Measurements from ENCODE around the gene AAR2. TPM values are rescaled to one million over a fixed set of nuclear protein-coding genes. Genes with fewer than 3 reads are reported as not detected.

AAR2 gene
- total and polyA plus RNA-seq, 4 donors: 14.1 to 17.9 (median 17.4) TPM

- TF ChIP-seq ATF3 (IDR thresholded peaks at IDR 0.05) (no peak), MAX (IDR thresholded peaks at IDR 0.05) (no peak), JUND (IDR thresholded peaks at IDR 0.05) (no peak), CTCF (IDR thresholded peaks at IDR 0.05; ENCODE audit: low read depth, low read length, missing input control) (no peak), REST (IDR thresholded peaks at IDR 0.05) (no peak), ZBTB33 (IDR thresholded peaks at IDR 0.05) (no peak), EGR1 (IDR thresholded peaks at IDR 0.05; ENCODE audit: low read depth in 2 of 2) (no peak), GABPA (IDR thresholded peaks at IDR 0.05 in 1 of 2, conservative IDR thresholded peaks at IDR 0.05 in 1 of 2) (no peak), YY1 (IDR thresholded peaks at IDR 0.05) (no peak), HNF4G (IDR thresholded peaks at IDR 0.05) (no peak)
- no peaks in the 10 kb centered on the region for H3K9me3 ChIP-seq (ENCODE audit: control insufficient read depth in 4 of 4, low read length in 3 of 4)
- peaks cover 5 to 25% (median 20%) of the 10 kb centered on the region in 4 donors for H3K4me1 ChIP-seq (ENCODE audit: control insufficient read depth in 4 of 4, insufficient read depth in 4 of 4, low read length in 3 of 4)
- H3K4me3 ChIP-seq (ENCODE audit: low read depth in 1 of 3, low read length in 3 of 3): peak overlapping the region; percentile 76 to 83 (median 78)
- DNase-seq (ENCODE audit: low spot score): no peak
- peak overlapping the region; percentile 47 to 74 for H3K9ac ChIP-seq (ENCODE audit: low read depth in 1 of 2, low read length in 2 of 2)
- no peaks in the 10 kb centered on the region for H3K27me3 ChIP-seq (ENCODE audit: control insufficient read depth in 4 of 4, insufficient read depth in 4 of 4, low read length in 3 of 4)
- peak overlapping the region; percentile 21 to 57 for H3K27ac ChIP-seq (ENCODE audit: low read depth in 1 of 2, low read length in 2 of 2)
- under 1% methylated on average over 6 of the region's 6 CpGs for WGBS
- peaks cover 0 to 20% (median 9%) of the 10 kb centered on the region in 4 donors for H3K36me3 ChIP-seq (ENCODE audit: control insufficient read depth in 4 of 4, insufficient read depth in 3 of 4, low read depth in 1 of 4, low read length in 3 of 4)
Observed at GRCh38 chr20:36236786-36237121, 476 bp downstream of the AAR2 start.

- TF ChIP-seq CTCF (IDR thresholded peaks at IDR 0.05; ENCODE audit: low read depth, low read length, missing input control) (no peak), TAF1 (conservative IDR thresholded peaks at IDR 0.05) (no peak), FOXA1 (IDR thresholded peaks at IDR 0.05) (no peak), ZBTB33 (IDR thresholded peaks at IDR 0.05) (no peak), REST (IDR thresholded peaks at IDR 0.05) (no peak), YY1 (IDR thresholded peaks at IDR 0.05) (no peak), EGR1 (IDR thresholded peaks at IDR 0.05; ENCODE audit: low read depth in 2 of 2) (no peak), RXRA (IDR thresholded peaks at IDR 0.05) (no peak), FOXA2 (IDR thresholded peaks at IDR 0.05) (no peak)
- no peaks in the 10 kb centered on the region for H3K9me3 ChIP-seq (ENCODE audit: control insufficient read depth in 4 of 4, low read length in 3 of 4)
- H3K9ac ChIP-seq (ENCODE audit: low read depth in 1 of 2, low read length in 2 of 2): peak overlapping the region in 1 of 2 donors; percentile 74
- no peaks in the 10 kb centered on the region for H3K27me3 ChIP-seq (ENCODE audit: control insufficient read depth in 4 of 4, insufficient read depth in 4 of 4, low read length in 3 of 4)
- peak overlapping the region; percentile 76 to 83 (median 78) for H3K4me3 ChIP-seq (ENCODE audit: low read depth in 1 of 3, low read length in 3 of 3)
- DNase-seq (ENCODE audit: low spot score): no peak
- H3K27ac ChIP-seq (ENCODE audit: low read depth in 1 of 2, low read length in 2 of 2): no peak overlapping the region
- H3K36me3 ChIP-seq (ENCODE audit: control insufficient read depth in 4 of 4, insufficient read depth in 3 of 4, low read depth in 1 of 4, low read length in 3 of 4): peaks cover 0 to 20% (median 10%) of the 10 kb centered on the region in 4 donors
- 66% methylated on average over 5 of the region's 5 CpGs for WGBS
- peaks cover 5 to 25% (median 20%) of the 10 kb centered on the region in 4 donors for H3K4me1 ChIP-seq (ENCODE audit: control insufficient read depth in 4 of 4, insufficient read depth in 4 of 4, low read length in 3 of 4)
Observed at GRCh38 chr20:36237477-36237876, 1.2 kb downstream of the AAR2 start.
